PC-3 (cell line): ENCODE data around the gene TNFAIP8. TPM values are rescaled to one million over a fixed set of nuclear protein-coding genes. Genes with fewer than 3 reads are reported as not detected.

ENCODE experiments used
- ATAC-seq: fragments of 200-7000 bp; cut with Tn5 transposase; 2 replicates; pipeline ENCODE4 v1.9.1; 2020; ENCODE audit warnings: mild to moderate bottlenecking, moderate library complexity
- BruUV-seq: library from RNA; stranded (reverse); fragments of 400-500 nt; replicated peaks from 2 replicates; lab custom pipeline; 2021; lab: Mats Ljungman, UMichigan
- CTCF ChIA-PET: fragments of 300-600 bp; sonication (Branson Sonifier 250); formaldehyde crosslinking; loops from one replicate; lab custom pipeline; 2022; ENCODE audit warnings: antibody characterized with exemption; lab: Charles Lee
- POLR2A ChIA-PET: fragments of 300-600 bp; sonication (Branson Sonifier 250); formaldehyde crosslinking; loops from one replicate; lab custom pipeline; 2022; ENCODE audit warnings: antibody characterized with exemption; ENCODE audit not compliant: unreplicated experiment; lab: Charles Lee
- DNase-seq: peaks from one replicate; pipeline ENCODE4 v3.0.0-alpha.2; 2015
- H2AFZ ChIP-seq: fragments of 300-600 bp; sonication (generic); 2 replicates; pipeline ENCODE4 v1.6.0; 2016; ENCODE audit warnings: antibody characterized with exemption, low read length
- H3F3A ChIP-seq: fragments of 300-600 bp; sonication (generic); one replicate; pipeline ENCODE4 v1.6.0; 2017; ENCODE audit warnings: antibody characterized with exemption, low read length, control low read depth, mild to moderate bottlenecking; ENCODE audit not compliant: unreplicated experiment
- H3K27ac ChIP-seq: fragments of 300-600 bp; sonication (generic); 2 replicates; pipeline ENCODE4 v1.5.1; 2016; ENCODE audit warnings: mild to moderate bottlenecking, low read length
- H3K27me3 ChIP-seq: fragments of 300-600 bp; sonication (generic); 2 replicates; pipeline ENCODE4 v1.6.1; 2016; ENCODE audit warnings: low read length, mixed read lengths
- H3K36me3 ChIP-seq: fragments of 300-600 bp; sonication (generic); 2 replicates; pipeline ENCODE4 v1.6.1; 2016; ENCODE audit warnings: low read depth, mixed run types, low read length, mixed read lengths
- H3K4me1 ChIP-seq: fragments of 300-600 bp; sonication (generic); 2 replicates; pipeline ENCODE4 v1.5.1; 2016; ENCODE audit warnings: low read length; ENCODE audit not compliant: insufficient read depth
- H3K4me2 ChIP-seq: fragments of 300-600 bp; sonication (generic); 2 replicates; pipeline ENCODE4 v1.6.0; 2016; ENCODE audit warnings: low read length
- H3K4me3 ChIP-seq: fragments of 300-600 bp; sonication (generic); 2 replicates; pipeline ENCODE4 v1.5.1; 2016; ENCODE audit warnings: mild to moderate bottlenecking, low read length, mixed read lengths
- H3K79me2 ChIP-seq: fragments of 300-600 bp; sonication (generic); 2 replicates; pipeline ENCODE4 v1.6.1; 2017; ENCODE audit warnings: low read length, mixed read lengths
- H3K9ac ChIP-seq: fragments of 300-600 bp; sonication (generic); 2 replicates; pipeline ENCODE4 v1.6.0; 2016; ENCODE audit warnings: mild to moderate bottlenecking, low read length
- H3K9me2 ChIP-seq: fragments of 300-600 bp; sonication (generic); replicated peaks from 2 replicates; pipeline ENCODE4 v1.6.1; 2016; ENCODE audit warnings: mixed run types, low read length, mixed read lengths
- H3K9me3 ChIP-seq: fragments of 300-600 bp; sonication (generic); 2 replicates; pipeline ENCODE4 v1.6.1; 2016; ENCODE audit warnings: low read length, mixed read lengths
- H4K20me1 ChIP-seq: fragments of 300-600 bp; sonication (generic); 2 replicates; pipeline ENCODE4 v1.6.1; 2016; ENCODE audit warnings: low read length, mixed read lengths
- CTCF ChIP-seq: fragments of 300-600 bp; sonication (generic); conservative IDR thresholded peaks from 2 replicates; pipeline ENCODE4 v1.5.1; 2017; ENCODE audit warnings: antibody characterized with exemption, low read depth, mild to moderate bottlenecking, low read length
- EZH2 ChIP-seq: fragments of 300-600 bp; sonication (generic); IDR thresholded peaks from one replicate; pipeline ENCODE4 v1.6.1; 2017; ENCODE audit warnings: antibody characterized with exemption, mild to moderate bottlenecking, low read length; ENCODE audit not compliant: unreplicated experiment
- EZH2phosphoT487 ChIP-seq: fragments of 300-600 bp; sonication (generic); IDR thresholded peaks from 2 replicates; pipeline ENCODE4 v1.6.1; 2018; ENCODE audit warnings: mild to moderate bottlenecking, antibody characterized with exemption, low read length, borderline replicate concordance
- intact Hi-C: fragments of 100-400 bp; cut with micrococcal nuclease; formaldehyde crosslinking; loops from 2 replicates; pipeline ENCODE4 v1.9.0; 2023
- total RNA-seq: library from RNA; depleted of rRNA; stranded (reverse); fragments of >200 nt; gene quantifications from 2 replicates; pipeline ENCODE4 v1.2.3, GENCODE V29; 2014

The TNFAIP8 gene
- total RNA-seq, 1 experiment from 2014 or later = 20.0 TPM

GRCh38 chr5:119353686-119354366 lies 2.0 kb upstream of the TNFAIP8 start:
- Histone ChIP-seq H3K9ac (no peak overlapping the region), H3K36me3 (no peaks in the 10 kb centered on the region), H3K4me3 (no peak overlapping the region), H3K9me2 (no peaks in the 10 kb centered on the region), H3K4me2 (no peak overlapping the region), H4K20me1 (no peaks in the 10 kb centered on the region), H3K27ac (no peak overlapping the region), H3K9me3 (no peaks in the 10 kb centered on the region), H3F3A (no peaks in the 10 kb centered on the region), H3K4me1 (peaks cover 37% of the 10 kb centered on the region), H3K79me2 (peaks cover 31% of the 10 kb centered on the region), H3K27me3 (no peaks in the 10 kb centered on the region), H2AFZ (no peak overlapping the region)
- DNase-seq = no peak
- no TSS peak for BruUV-seq
- intact Hi-C loops = no loop called here
- no peak for TF ChIP-seq EZH2phosphoT487
- TF ChIP-seq EZH2 = no peak
- no peak for TF ChIP-seq CTCF
- ATAC-seq = no peak
- ChIA-PET CTCF (no interaction called here), POLR2A (no interaction called here)

- Histone ChIP-seq H4K20me1 (no peaks in the 10 kb centered on the region), H3K9ac (peak overlapping the region; percentile 83), H3K27me3 (no peaks in the 10 kb centered on the region), H3F3A (no peaks in the 10 kb centered on the region), H3K4me1 (peaks cover 43% of the 10 kb centered on the region), H3K36me3 (no peaks in the 10 kb centered on the region), H3K79me2 (peaks cover 39% of the 10 kb centered on the region), H3K27ac (peak overlapping the region; percentile 94), H3K4me3 (peak overlapping the region; percentile 94), H2AFZ (0 out of 2 replicates have a peak overlapping the region, but pooled peaks have one; percentile 84), H3K9me3 (no peaks in the 10 kb centered on the region), H3K4me2 (peak overlapping the region; percentile 98), H3K9me2 (no peaks in the 10 kb centered on the region)
- no TSS peak for BruUV-seq
- CTCF ChIA-PET = no interaction called here
- POLR2A ChIA-PET = no interaction called here
- intact Hi-C loops = loop anchor here (5.0 kb wide), 2 partner anchors 32 to 43 kb away; no protein-coding TSS in a partner anchor
- DNase-seq (no peak), ATAC-seq (no peak)
- TF ChIP-seq CTCF = no peak
Measured at GRCh38 chr5:119354537-119355243, 1.1 kb upstream of the TNFAIP8 start.

- peak overlapping the region; percentile 94 for H3K27ac ChIP-seq
- peak overlapping the region; percentile 83 for H3K9ac ChIP-seq
- intact Hi-C loops = loop anchor here (5.0 kb wide), 2 partner anchors 33 to 42 kb away; no protein-coding TSS in a partner anchor
- no peaks in the 10 kb centered on the region for H4K20me1 ChIP-seq
- DNase-seq (peak; percentile 86), ATAC-seq (peak; percentile 81)
- no peaks in the 10 kb centered on the region for H3K9me2 ChIP-seq
- peak overlapping the region; percentile 98 for H3K4me2 ChIP-seq
- peaks cover 49% of the 10 kb centered on the region for H3K4me1 ChIP-seq
- H3K27me3 ChIP-seq = no peaks in the 10 kb centered on the region
- H3K9me3 ChIP-seq = no peaks in the 10 kb centered on the region
- ChIA-PET CTCF (no interaction called here), POLR2A (no interaction called here)
- BruUV-seq = no TSS peak
- peak overlapping the region; percentile 84 for H2AFZ ChIP-seq
- peak overlapping the region; percentile 94 for H3K4me3 ChIP-seq
- no peak for TF ChIP-seq EZH2
- no peak for TF ChIP-seq CTCF
- no peak for TF ChIP-seq EZH2phosphoT487
- peaks cover 44% of the 10 kb centered on the region for H3K79me2 ChIP-seq
- H3F3A ChIP-seq = no peaks in the 10 kb centered on the region
- no peaks in the 10 kb centered on the region for H3K36me3 ChIP-seq
Measured at GRCh38 chr5:119355244-119355638, 578 bp upstream of the TNFAIP8 start.
